DMS53 treated with DMSO at 0.1 percent for 48 hours (cell line): Measurements from ENCODE around the gene CLDN9.

Experiments used
- DNase-seq: peaks from one replicate; lab custom pipeline; 2025; ENCODE audit not compliant: unreplicated experiment; lab: John Stamatoyannopoulos, UW

CLDN9 gene

GRCh38 chr16:3012828-3013420 is at the start of gene CLDN9:
Gene CLDN9, plus strand, starts transcription at chr16:3012923. Its CDS starts 440 bp downstream, at chr16:3013363.
- DNase-seq: peak; percentile 29

GRCh38 chr16:2963074-2963722 is 49.5 kb upstream of the CLDN9 start:
- no peak for DNase-seq

- peak; percentile 50 for DNase-seq
Measured at GRCh38 chr16:2963723-2964474, 48.8 kb upstream of the CLDN9 start, which contains the start of gene KREMEN2. Gene KREMEN2, plus strand, starts transcription at chr16:2964275. Its CDS starts 246 bp downstream, at chr16:2964521.

- DNase-seq: peak; percentile 58
Measured at GRCh38 chr16:2964475-2965336, 48.0 kb upstream of the CLDN9 start.

- no peak for DNase-seq
Measured at GRCh38 chr16:2966043-2966807, 46.5 kb upstream of the CLDN9 start.

- no peak for DNase-seq
Measured at GRCh38 chr16:2966808-2967191, 45.9 kb upstream of the CLDN9 start.

GRCh38 chr16:2967211-2967631 is 45.5 kb upstream of the CLDN9 start:
- DNase-seq: no peak

- DNase-seq: no peak
Measured at GRCh38 chr16:2967721-2968161, 45.0 kb upstream of the CLDN9 start.

GRCh38 chr16:2968368-2968737 is 44.4 kb upstream of the CLDN9 start:
- no peak for DNase-seq

GRCh38 chr16:2968738-2969544 is 43.8 kb upstream of the CLDN9 start, which contains the start of gene PAQR4:
Gene PAQR4, plus strand, starts transcription at chr16:2969348. Its CDS starts 327 bp downstream, at chr16:2969675.
- peak; percentile 70 for DNase-seq

- DNase-seq: no peak
Measured at GRCh38 chr16:2969545-2970521, 42.9 kb upstream of the CLDN9 start.

- no peak for DNase-seq
Measured at GRCh38 chr16:2970563-2970962, 42.2 kb upstream of the CLDN9 start.

GRCh38 chr16:2971134-2971984 is 41.4 kb upstream of the CLDN9 start:
- DNase-seq: no peak

GRCh38 chr16:2971985-2972784 is 40.5 kb upstream of the CLDN9 start:
- no peak for DNase-seq

- no peak for DNase-seq
Measured at GRCh38 chr16:2973093-2973492, 39.6 kb upstream of the CLDN9 start.

- DNase-seq: no peak
Measured at GRCh38 chr16:2973605-2974318, 39.0 kb upstream of the CLDN9 start.
